Endothelial cell (in vitro differentiated cells): ENCODE results near the gene SYTL4. TPM values are rescaled to one million over a fixed set of nuclear protein-coding genes. Genes with fewer than 3 reads are reported as not detected.
"Not testable (repeated sequence)": the region's sequence is repeated elsewhere in the genome, so short reads cannot be mapped to it uniquely, and the experiment has no call there.

Source experiments
- DNase-seq: peaks from one replicate; pipeline ENCODE4 v3.0.0; 2021; ENCODE audit warnings: low spot score
- H3K27ac Mint-ChIP-seq: one replicate; pipeline ENCODE4 v1.8.0; 2021; ENCODE audit warnings: mixed read lengths, inconsistent platforms; ENCODE audit not compliant: unreplicated experiment
- H3K27me3 Mint-ChIP-seq: one replicate; pipeline ENCODE4 v1.8.0; 2021; ENCODE audit warnings: mild to moderate bottlenecking, moderate library complexity, mixed read lengths, inconsistent platforms; ENCODE audit not compliant: unreplicated experiment
- H3K36me3 Mint-ChIP-seq: one replicate; pipeline ENCODE4 v1.8.0; 2021; ENCODE audit warnings: mild to moderate bottlenecking, low read depth, mixed read lengths, inconsistent platforms; ENCODE audit not compliant: unreplicated experiment
- H3K4me1 Mint-ChIP-seq: one replicate; pipeline ENCODE4 v1.8.0; 2021; ENCODE audit warnings: mild to moderate bottlenecking, mixed read lengths, inconsistent platforms; ENCODE audit not compliant: unreplicated experiment
- H3K4me3 Mint-ChIP-seq: one replicate; pipeline ENCODE4 v1.8.0; 2021; ENCODE audit warnings: mild to moderate bottlenecking, mixed read lengths, inconsistent platforms; ENCODE audit not compliant: unreplicated experiment
- H3K9me3 Mint-ChIP-seq: one replicate; pipeline ENCODE4 v1.8.0; 2021; ENCODE audit warnings: mixed read lengths, inconsistent platforms; ENCODE audit not compliant: unreplicated experiment
- CTCF ChIP-seq: fragments of 200-600 bp; sonication (generic); IDR thresholded peaks from one replicate; pipeline ENCODE4 v1.5.0; 2021; ENCODE audit warnings: antibody characterized with exemption; ENCODE audit not compliant: unreplicated experiment
- total RNA-seq: library from RNA; stranded (reverse); fragmentation: NEBNext Ultra II Directional; extraction: Animal tissue kit (Norgen Biotek cat#: 25700); gene quantifications from one replicate; pipeline ENCODE4 v1.2.1, GENCODE V29; 2021; ENCODE audit not compliant: unreplicated experiment

Gene SYTL4
- total RNA-seq, 1 donor from 2014 or later: 3.9 TPM

DNA sequence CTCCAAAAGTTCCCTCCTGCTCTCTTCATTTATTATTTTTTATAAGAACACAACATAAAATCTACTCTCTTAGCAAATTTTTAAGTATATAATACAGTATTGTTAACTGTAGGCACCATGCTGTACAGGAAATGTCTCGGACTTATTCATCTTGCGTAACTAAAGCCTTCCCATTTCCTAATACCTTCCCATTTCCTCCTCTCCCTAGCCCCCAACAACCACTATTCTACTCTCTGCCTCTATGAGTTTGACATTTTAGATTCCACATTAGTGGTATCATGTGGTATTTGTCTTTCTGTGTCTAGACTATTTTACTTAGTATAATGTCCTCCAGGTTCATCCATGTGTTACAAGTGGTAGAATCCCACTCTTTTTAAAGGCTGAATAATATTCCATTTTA is 15.8 kb upstream of the SYTL4 start:
- Mint-ChIP-seq H3K4me3 (no peak overlapping the region), H3K27ac (no peak overlapping the region), H3K9me3 (no peaks in the 10 kb centered on the region), H3K36me3 (no peaks in the 10 kb centered on the region), H3K27me3 (peaks cover 5% of the 10 kb centered on the region), H3K4me1 (peaks cover 3% of the 10 kb centered on the region)
- no peak for DNase-seq
- TF ChIP-seq CTCF: no peak

- peaks cover 3% of the 10 kb centered on the region for H3K4me1 Mint-ChIP-seq
- H3K4me3 Mint-ChIP-seq: no peak overlapping the region
- H3K36me3 Mint-ChIP-seq: no peaks in the 10 kb centered on the region
- no peaks in the 10 kb centered on the region for H3K9me3 Mint-ChIP-seq
- no peak overlapping the region for H3K27ac Mint-ChIP-seq
- peaks cover 2% of the 10 kb centered on the region for H3K27me3 Mint-ChIP-seq
- DNase-seq: no peak
- no peak for TF ChIP-seq CTCF
Measured at GRCh38 chrX:100747090-100747489, 15.2 kb upstream of the SYTL4 start.

DNA sequence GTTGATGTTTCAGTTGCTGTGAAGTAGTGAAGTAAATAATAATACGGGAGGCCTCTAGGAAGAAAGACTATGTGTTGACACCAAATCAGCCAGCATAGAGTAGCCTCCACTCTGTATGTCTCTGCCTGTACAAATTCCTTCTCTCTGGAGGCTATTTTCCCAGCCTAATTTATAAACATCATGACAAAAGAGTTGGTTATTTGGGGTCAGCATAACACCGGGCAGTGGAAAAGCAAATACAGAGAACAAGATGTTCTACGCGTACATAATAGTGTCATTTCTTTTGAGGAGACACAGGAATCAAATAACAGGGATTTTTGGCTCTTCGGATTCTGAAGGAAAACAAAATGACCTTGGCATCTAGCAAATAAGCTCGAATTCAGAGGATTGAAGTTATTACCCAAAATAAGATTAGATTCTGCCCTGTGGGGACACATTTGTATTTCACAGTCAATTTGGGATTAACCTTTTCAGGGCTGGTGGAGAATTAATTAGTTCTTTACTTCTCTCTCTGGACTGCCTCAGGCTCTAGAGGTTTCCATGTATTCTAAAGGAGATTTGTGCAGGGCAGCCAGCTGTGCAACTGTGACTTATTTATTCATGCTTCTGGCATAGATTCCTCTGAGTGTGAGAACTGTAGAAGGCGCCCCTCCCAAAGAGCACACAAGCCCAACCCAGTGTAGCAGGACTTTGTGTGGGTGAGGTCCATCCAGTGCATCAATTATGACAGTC is 14.1 kb upstream of the SYTL4 start:
- peaks cover 2% of the 10 kb centered on the region for H3K27me3 Mint-ChIP-seq

DNA sequence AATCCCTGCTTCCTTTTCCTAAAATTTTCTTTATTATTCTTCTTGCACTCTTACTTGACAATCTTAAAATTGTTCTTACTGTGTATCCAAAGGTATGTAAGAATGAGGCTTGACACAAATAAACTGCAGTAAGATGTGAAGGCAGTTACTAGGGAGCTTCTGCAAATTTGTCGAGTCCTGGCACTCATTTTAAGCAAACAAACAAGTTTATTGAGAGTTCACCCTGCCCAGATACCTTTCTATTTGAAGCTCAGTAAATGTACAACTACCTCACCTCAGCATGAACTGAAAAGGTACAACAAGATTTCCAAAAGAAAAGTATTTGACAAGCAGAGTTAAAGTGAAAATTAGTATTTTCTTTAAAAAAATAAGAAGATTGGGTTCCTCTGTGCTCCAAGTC is 13.3 kb upstream of the SYTL4 start:
- Mint-ChIP-seq H3K27me3 (peaks cover 2% of the 10 kb centered on the region), H3K4me3 (no peak overlapping the region), H3K9me3 (no peaks in the 10 kb centered on the region), H3K4me1 (no peaks in the 10 kb centered on the region), H3K36me3 (no peaks in the 10 kb centered on the region), H3K27ac (no peak overlapping the region)
- no peak for DNase-seq
- no peak for TF ChIP-seq CTCF

More for the DNA sequence above, 14.1 kb upstream of the SYTL4 start:
- H3K36me3 Mint-ChIP-seq: no peaks in the 10 kb centered on the region
- no peaks in the 10 kb centered on the region for H3K4me1 Mint-ChIP-seq
- no peak for TF ChIP-seq CTCF
- H3K4me3 Mint-ChIP-seq: no peak overlapping the region
- DNase-seq: no peak
- H3K9me3 Mint-ChIP-seq: no peaks in the 10 kb centered on the region
- no peak overlapping the region for H3K27ac Mint-ChIP-seq

- Mint-ChIP-seq H3K9me3 (no peaks in the 10 kb centered on the region), H3K4me1 (no peaks in the 10 kb centered on the region), H3K27me3 (no peaks in the 10 kb centered on the region), H3K36me3 (no peaks in the 10 kb centered on the region), H3K4me3 (no peak overlapping the region), H3K27ac (no peak overlapping the region)
- DNase-seq: no peak
- TF ChIP-seq CTCF: no peak
Measured at GRCh38 chrX:100743009-100743607, 11.2 kb upstream of the SYTL4 start.

- not testable (repeated sequence) for H3K27ac Mint-ChIP-seq, H3K9me3 Mint-ChIP-seq, H3K27me3 Mint-ChIP-seq, H3K4me1 Mint-ChIP-seq, DNase-seq, H3K4me3 Mint-ChIP-seq, H3K36me3 Mint-ChIP-seq
Measured at GRCh38 chrX:100724006-100724405, 7.9 kb downstream of the SYTL4 start.
